ENCODE results near the gene KCNA10. TPM values are rescaled to one million over a fixed set of nuclear protein-coding genes. Genes with fewer than 3 reads are reported as not detected.

The KCNA10 gene
- polyA plus RNA-seq, 1 donor (not counting 4 experiments of a cell fraction or from before 2014, with no cell fraction given) = not detected

GRCh38 chr1:110477445-110477957, 41.5 kb downstream of the KCNA10 start:
- Histone ChIP-seq H3K4me2 (ENCODE audit: control insufficient read depth, extremely low read depth, insufficient read depth, low read depth, low read length) (peak overlapping the region; percentile 47), H3K9ac (ENCODE audit: control insufficient read depth, extremely low read depth, insufficient read depth, low read length) (no peak overlapping the region), H3K9me3 (ENCODE audit: control insufficient read depth, low read depth, low read length) (no peaks in the 10 kb centered on the region), H3K79me2 (ENCODE audit: control insufficient read depth, insufficient read depth, low read length) (no peaks in the 10 kb centered on the region), H3K27ac (ENCODE audit: control insufficient read depth, insufficient read depth, low read length) (peak overlapping the region; percentile 57), H3K4me3 (ENCODE audit: control insufficient read depth in 2 of 3, extremely low read depth in 1 of 3, insufficient read depth in 2 of 3, low read depth in 1 of 3, low read length in 3 of 3) (no peak overlapping the region), H3K9me1 (ENCODE audit: control insufficient read depth, extremely low read depth, insufficient read depth, low read length) (no peaks in the 10 kb centered on the region), H3K36me3 (ENCODE audit: control insufficient read depth in 2 of 2, extremely low read depth in 1 of 2, insufficient read depth in 2 of 2, low read length in 2 of 2) (no peaks in the 10 kb centered on the region), H3K4me1 (ENCODE audit: control insufficient read depth, extremely low read depth, insufficient read depth, low read length) (peaks cover 38% of the 10 kb centered on the region), H2AFZ (ENCODE audit: control insufficient read depth, low read length) (no peak overlapping the region), H4K20me1 (ENCODE audit: control insufficient read depth, extremely low read depth, insufficient read depth, low read length) (no peaks in the 10 kb centered on the region), H3K27me3 (ENCODE audit: control insufficient read depth, extremely low read depth, insufficient read depth, low read length) (no peaks in the 10 kb centered on the region)
- FAIRE-seq = no peak
- no peak for DNase-seq (ENCODE audit: low read depth, low spot score)
- dilution Hi-C loops (cut with MboI; ENCODE audit: extremely low pct_ligation_motif_present, low sequenced_read_pairs) = no loop called here
- TF ChIP-seq CTCF (optimal IDR thresholded peaks at IDR 0.05 in 1 of 3, IDR thresholded peaks at IDR 0.05 in 1 of 3, conservative IDR thresholded peaks at IDR 0.05 in 1 of 3; ENCODE audit: extremely low read depth in 1 of 3, insufficient read depth in 2 of 3, low read length in 3 of 3) = peak; percentile 63 to 70 (median 65)
- TF ChIP-seq EZH2 (IDR thresholded peaks at IDR 0.05; ENCODE audit: low read length) = no peak

DNA sequence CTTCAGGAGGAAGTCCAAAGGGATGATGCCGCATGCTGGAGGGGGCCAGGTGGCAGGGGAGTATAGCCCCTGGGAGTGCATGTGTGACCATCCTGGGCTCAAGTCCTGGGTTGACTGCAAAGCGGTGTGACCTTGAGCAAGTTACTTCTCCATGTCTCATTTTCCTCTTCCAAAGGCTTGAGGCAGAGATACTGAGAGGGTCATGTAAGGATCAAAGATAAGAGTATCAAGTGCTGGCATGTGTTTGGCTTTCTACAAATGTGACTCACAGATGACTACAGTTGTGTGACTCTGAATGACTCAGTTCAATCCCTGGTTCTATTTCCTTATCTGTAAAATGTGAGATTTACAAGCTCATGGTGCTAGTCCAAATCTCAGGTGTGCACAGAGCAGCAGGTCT, 41.9 kb downstream of the KCNA10 start:
- FAIRE-seq = peak; percentile 98
- Histone ChIP-seq H3K79me2 (ENCODE audit: control insufficient read depth, insufficient read depth, low read length) (no peaks in the 10 kb centered on the region), H3K4me1 (ENCODE audit: control insufficient read depth, extremely low read depth, insufficient read depth, low read length) (peaks cover 38% of the 10 kb centered on the region), H2AFZ (ENCODE audit: control insufficient read depth, low read length) (no peak overlapping the region), H3K27me3 (ENCODE audit: control insufficient read depth, extremely low read depth, insufficient read depth, low read length) (no peaks in the 10 kb centered on the region), H4K20me1 (ENCODE audit: control insufficient read depth, extremely low read depth, insufficient read depth, low read length) (no peaks in the 10 kb centered on the region), H3K9me3 (ENCODE audit: control insufficient read depth, low read depth, low read length) (no peaks in the 10 kb centered on the region), H3K27ac (ENCODE audit: control insufficient read depth, insufficient read depth, low read length) (peak overlapping the region; percentile 57), H3K4me3 (ENCODE audit: control insufficient read depth in 2 of 3, extremely low read depth in 1 of 3, insufficient read depth in 2 of 3, low read depth in 1 of 3, low read length in 3 of 3) (no peak overlapping the region), H3K36me3 (ENCODE audit: control insufficient read depth in 2 of 2, extremely low read depth in 1 of 2, insufficient read depth in 2 of 2, low read length in 2 of 2) (no peaks in the 10 kb centered on the region), H3K4me2 (ENCODE audit: control insufficient read depth, extremely low read depth, insufficient read depth, low read depth, low read length) (peak overlapping the region; percentile 47), H3K9me1 (ENCODE audit: control insufficient read depth, extremely low read depth, insufficient read depth, low read length) (no peaks in the 10 kb centered on the region), H3K9ac (ENCODE audit: control insufficient read depth, extremely low read depth, insufficient read depth, low read length) (no peak overlapping the region)
- dilution Hi-C loops (cut with MboI; ENCODE audit: extremely low pct_ligation_motif_present, low sequenced_read_pairs) = no loop called here
- DNase-seq (ENCODE audit: low read depth, low spot score) = peak; percentile 78
- TF ChIP-seq CTCF (optimal IDR thresholded peaks at IDR 0.05 in 1 of 3, IDR thresholded peaks at IDR 0.05 in 1 of 3, conservative IDR thresholded peaks at IDR 0.05 in 1 of 3; ENCODE audit: extremely low read depth in 1 of 3, insufficient read depth in 2 of 3, low read length in 3 of 3) (no peak), EZH2 (IDR thresholded peaks at IDR 0.05; ENCODE audit: low read length) (no peak)

Measured in keratinocyte (primary cell).